ENCODE data around the gene KCNE1.
"Not testable (repeated sequence)": the region's sequence is repeated elsewhere in the genome, so short reads cannot be mapped to it uniquely, and the experiment has no call there.

Gene KCNE1

GRCh38 chr21:34406676-34407075 lies 105.3 kb downstream of the KCNE1 start:
- not testable (repeated sequence) for DNase-seq

GRCh38 chr21:34406102-34406501 lies 105.9 kb downstream of the KCNE1 start:
- DNase-seq, result not testable (repeated sequence)

GRCh38 chr21:34405686-34406085 lies 106.3 kb downstream of the KCNE1 start:
- not testable (repeated sequence) for DNase-seq

- DNase-seq, result not testable (repeated sequence)
Measured at GRCh38 chr21:34404742-34405141, 107.3 kb downstream of the KCNE1 start.

GRCh38 chr21:34400522-34400921 lies 111.5 kb downstream of the KCNE1 start:
- not testable (repeated sequence) for DNase-seq
